Activated CD8-positive, alpha-beta memory T cell treated with anti-CD3 and anti-CD28 coated beads, Interleukin-2, amount 10 ng/mL, durations not matched to agents 7 days and 5 days (primary cell): ENCODE results near the gene GOLGA8A. TPM values are rescaled to one million over a fixed set of nuclear protein-coding genes. Genes with fewer than 3 reads are reported as not detected.

Experiments used
- ATAC-seq: fragments of 150-1000 bp; cut with Tn5 transposase; one replicate; pipeline ENCODE4 v1.10.0; 2021; ENCODE audit warnings: moderate library complexity
- CTCF ChIA-PET: fragments of 350-600 bp; sonication (Branson Sonifier 250); formaldehyde crosslinking; loops from one replicate; lab custom pipeline; 2021; ENCODE audit warnings: antibody characterized with exemption; lab: Charles Lee
- DNase-seq: peaks from one replicate; pipeline ENCODE4 v3.0.0-alpha.2; 2020
- H3K27ac Mint-ChIP-seq: one replicate; pipeline ENCODE4 v1.8.0; 2021; ENCODE audit warnings: mild to moderate bottlenecking, mixed read lengths
- H3K27me3 Mint-ChIP-seq: one replicate; pipeline ENCODE4 v1.8.0; 2021; ENCODE audit warnings: mixed read lengths
- H3K36me3 Mint-ChIP-seq: one replicate; pipeline ENCODE4 v1.8.0; 2021; ENCODE audit warnings: mild to moderate bottlenecking, mixed read lengths
- H3K4me1 Mint-ChIP-seq: one replicate; pipeline ENCODE4 v1.8.0; 2021; ENCODE audit warnings: mixed read lengths
- H3K4me3 Mint-ChIP-seq: one replicate; pipeline ENCODE4 v1.8.0; 2021; ENCODE audit warnings: mild to moderate bottlenecking, moderate library complexity, mixed read lengths
- H3K9me3 Mint-ChIP-seq: one replicate; pipeline ENCODE4 v1.8.0; 2022; ENCODE audit warnings: low read depth, mixed read lengths
- total RNA-seq, 2 experiments: library from RNA; stranded (reverse); gene quantifications; one replicate each; pipeline ENCODE4 v1.2.3, GENCODE V29; 2021

GOLGA8A gene, protein sequence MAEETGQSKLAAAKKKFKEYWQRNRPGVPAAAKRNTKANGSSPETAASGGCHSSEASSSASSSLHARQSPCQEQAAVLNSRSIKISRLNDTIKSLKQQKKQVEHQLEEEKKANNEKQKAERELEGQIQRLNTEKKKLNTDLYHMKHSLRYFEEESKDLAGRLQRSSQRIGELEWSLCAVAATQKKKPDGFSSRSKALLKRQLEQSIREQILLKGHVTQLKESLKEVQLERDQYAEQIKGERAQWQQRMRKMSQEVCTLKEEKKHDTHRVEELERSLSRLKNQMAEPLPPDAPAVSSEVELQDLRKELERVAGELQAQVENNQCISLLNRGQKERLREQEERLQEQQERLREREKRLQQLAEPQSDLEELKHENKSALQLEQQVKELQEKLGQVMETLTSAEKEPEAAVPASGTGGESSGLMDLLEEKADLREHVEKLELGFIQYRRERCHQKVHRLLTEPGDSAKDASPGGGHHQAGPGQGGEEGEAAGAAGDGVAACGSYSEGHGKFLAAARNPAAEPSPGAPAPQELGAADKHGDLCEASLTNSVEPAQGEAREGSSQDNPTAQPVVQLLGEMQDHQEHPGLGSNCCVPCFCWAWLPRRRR
- total RNA-seq = 100 to 1,000 TPM; 224 to 256 TPM

DNA sequence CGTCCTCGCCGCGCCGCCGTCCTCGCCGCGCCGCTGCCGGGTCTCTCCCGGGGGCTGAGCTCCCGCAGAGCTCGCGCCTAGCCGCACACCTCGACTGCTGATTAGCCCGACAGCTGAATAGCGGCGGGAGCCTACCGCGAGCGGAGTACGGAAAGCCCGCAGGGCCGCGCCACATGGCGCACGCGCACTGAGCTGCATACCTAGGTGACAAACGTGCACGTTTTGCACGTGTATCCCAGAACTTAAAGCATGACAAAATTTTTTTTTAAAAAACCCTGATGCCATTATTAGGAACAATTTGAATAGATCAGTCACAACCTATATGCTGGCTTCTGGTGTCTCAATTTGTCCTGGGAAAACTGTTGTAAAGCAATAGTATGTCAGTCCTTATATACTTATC lies at the start of gene GOLGA8A:
Gene GOLGA8A, minus strand, starts transcription at position 122 of the 400 bp plus-strand sequence. CDS start 48,117 bp downstream, outside the sequence.
- Mint-ChIP-seq H3K4me1 (peaks cover 26% of the 10 kb centered on the region), H3K27ac (peak within 1 kb of the TSS; percentile 95), H3K36me3 (peaks cover 23% of the 10 kb centered on the region), H3K4me3 (peak within 1 kb of the TSS; percentile 85), H3K27me3 (peaks cover 15% of the 10 kb centered on the region), H3K9me3 (no peaks in the 10 kb centered on the region)
- DNase-seq (peak; percentile 88), ATAC-seq (peak; percentile 75)
- CTCF ChIA-PET = interaction anchor here (0.8 to 1.3 kb wide), 6 partner anchors 13 to 150 kb away, joined by 3 to 8 read pairs (median 4); partner anchors contain the start of genes GOLGA8B and LPCAT4

DNA sequence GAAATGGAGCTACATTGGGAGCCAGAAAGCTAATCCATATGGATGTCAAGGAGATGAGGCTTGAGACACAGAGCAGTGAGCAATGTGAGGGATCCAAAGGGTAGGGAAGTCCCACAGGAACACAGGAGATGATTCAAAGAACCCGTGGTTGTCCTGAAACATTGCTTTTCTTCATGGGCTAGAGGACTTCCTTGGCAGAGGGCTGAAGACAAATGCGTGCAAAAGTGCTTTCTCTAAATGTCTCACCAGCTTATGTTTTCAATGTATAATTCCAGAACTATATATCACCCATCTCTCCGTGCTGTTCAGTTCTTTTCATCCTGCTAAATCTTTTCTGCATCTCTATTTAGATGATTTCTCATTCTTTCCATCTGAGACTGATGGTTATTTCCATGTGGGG lies 46.0 kb upstream of the GOLGA8A start:
- CTCF ChIA-PET = no interaction called here
- Mint-ChIP-seq H3K27me3 (peaks cover 65% of the 10 kb centered on the region), H3K9me3 (no peaks in the 10 kb centered on the region), H3K36me3 (no peaks in the 10 kb centered on the region), H3K4me3 (no peak overlapping the region), H3K4me1 (no peaks in the 10 kb centered on the region), H3K27ac (no peak overlapping the region)
- DNase-seq = no peak
- ATAC-seq = no peak

DNA sequence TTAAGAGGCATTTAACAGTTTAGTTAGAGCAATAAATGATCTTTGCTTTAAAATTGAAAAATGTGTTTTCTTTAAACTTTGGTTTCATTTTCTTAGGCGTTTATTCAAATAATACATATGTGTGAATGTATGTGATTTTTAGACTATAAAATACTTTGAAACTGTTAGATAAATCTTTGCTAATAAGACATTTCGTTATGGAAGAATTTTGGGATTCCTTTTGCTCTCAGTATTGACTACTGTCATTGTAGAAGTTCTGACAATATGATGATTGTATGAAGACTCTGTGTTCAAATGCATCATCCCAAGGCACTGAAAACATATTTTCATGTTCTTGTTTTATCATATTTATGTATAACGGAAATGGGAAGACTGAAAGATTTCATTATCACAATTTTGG lies 43.8 kb upstream of the GOLGA8A start:
- Mint-ChIP-seq H3K27me3 (peaks cover 67% of the 10 kb centered on the region), H3K27ac (no peak overlapping the region), H3K36me3 (no peaks in the 10 kb centered on the region), H3K4me1 (no peaks in the 10 kb centered on the region), H3K9me3 (no peaks in the 10 kb centered on the region), H3K4me3 (no peak overlapping the region)
- ATAC-seq (no peak), DNase-seq (no peak)
- CTCF ChIA-PET = no interaction called here

DNA sequence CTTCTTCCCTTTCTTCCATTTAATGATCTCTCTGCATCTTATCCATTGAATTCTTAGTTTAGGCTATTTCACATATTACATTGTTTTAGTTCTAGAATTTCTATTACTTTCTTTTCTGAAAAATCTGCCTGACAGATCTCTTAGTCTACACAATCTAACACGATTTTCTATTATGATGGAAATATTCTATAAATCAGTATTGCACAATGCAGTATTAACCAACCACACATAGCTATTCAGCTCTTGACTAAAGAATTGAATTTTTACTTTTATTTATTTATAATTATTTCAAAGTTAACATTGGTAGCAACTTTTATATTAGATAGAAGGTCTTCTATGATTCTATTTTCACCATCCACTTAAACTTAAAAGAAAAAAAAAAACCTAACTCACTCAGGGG lies 36.2 kb upstream of the GOLGA8A start:
- Mint-ChIP-seq H3K27me3 (peaks cover 39% of the 10 kb centered on the region), H3K27ac (no peak overlapping the region), H3K36me3 (no peaks in the 10 kb centered on the region), H3K4me1 (peaks cover 11% of the 10 kb centered on the region), H3K9me3 (no peaks in the 10 kb centered on the region), H3K4me3 (no peak overlapping the region)
- no peak for DNase-seq
- ATAC-seq = no peak
- CTCF ChIA-PET = no interaction called here

DNA sequence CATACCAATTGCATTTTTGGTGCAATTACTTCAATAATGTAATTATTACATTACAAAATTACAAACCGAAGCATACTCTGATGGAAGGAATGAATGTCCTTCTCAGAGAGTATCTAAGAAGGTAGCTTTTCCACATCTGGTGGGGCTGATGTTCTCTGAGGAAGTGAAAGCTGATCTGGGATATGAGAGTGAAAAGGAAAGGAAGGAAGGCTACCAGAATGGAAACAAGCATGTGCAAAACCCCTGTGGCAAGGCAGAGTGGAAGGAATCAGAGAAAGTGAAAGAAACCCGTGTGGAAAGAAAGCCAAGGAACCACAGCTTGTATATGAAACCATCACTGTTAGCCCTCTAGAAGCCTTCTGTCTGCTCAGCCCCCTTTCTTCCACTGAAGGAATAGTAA lies 35.3 kb upstream of the GOLGA8A start:
- H3K9me3 Mint-ChIP-seq = no peaks in the 10 kb centered on the region
- CTCF ChIA-PET = no interaction called here
- H3K27ac Mint-ChIP-seq = no peak overlapping the region
- H3K4me1 Mint-ChIP-seq = peaks cover 15% of the 10 kb centered on the region
- ATAC-seq (no peak), DNase-seq (no peak)
- H3K4me3 Mint-ChIP-seq = no peak overlapping the region
- H3K36me3 Mint-ChIP-seq = no peaks in the 10 kb centered on the region
- H3K27me3 Mint-ChIP-seq = peaks cover 32% of the 10 kb centered on the region

DNA sequence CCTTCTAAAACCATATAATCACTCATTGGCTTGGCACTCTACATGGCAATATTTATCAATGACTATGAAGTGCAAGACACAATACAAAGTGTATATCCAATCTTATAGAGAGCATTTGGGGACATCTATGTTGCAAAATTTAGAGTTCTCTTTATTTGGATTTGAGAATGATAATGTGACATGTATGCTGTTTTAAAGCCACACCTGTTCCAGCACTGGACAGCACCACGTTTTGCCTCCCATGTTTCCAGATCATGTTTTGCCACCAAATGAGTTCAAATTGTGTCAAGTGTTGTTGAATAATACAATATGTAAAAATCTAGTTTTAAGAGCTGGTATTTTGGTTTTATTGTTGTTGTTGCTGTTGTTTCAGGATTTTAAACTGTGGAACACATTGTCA lies 33.3 kb upstream of the GOLGA8A start:
- CTCF ChIA-PET = no interaction called here
- Mint-ChIP-seq H3K27ac (no peak overlapping the region), H3K36me3 (no peaks in the 10 kb centered on the region), H3K4me1 (peaks cover 15% of the 10 kb centered on the region), H3K4me3 (no peak overlapping the region), H3K9me3 (no peaks in the 10 kb centered on the region), H3K27me3 (peaks cover 19% of the 10 kb centered on the region)
- DNase-seq (no peak), ATAC-seq (no peak)

DNA sequence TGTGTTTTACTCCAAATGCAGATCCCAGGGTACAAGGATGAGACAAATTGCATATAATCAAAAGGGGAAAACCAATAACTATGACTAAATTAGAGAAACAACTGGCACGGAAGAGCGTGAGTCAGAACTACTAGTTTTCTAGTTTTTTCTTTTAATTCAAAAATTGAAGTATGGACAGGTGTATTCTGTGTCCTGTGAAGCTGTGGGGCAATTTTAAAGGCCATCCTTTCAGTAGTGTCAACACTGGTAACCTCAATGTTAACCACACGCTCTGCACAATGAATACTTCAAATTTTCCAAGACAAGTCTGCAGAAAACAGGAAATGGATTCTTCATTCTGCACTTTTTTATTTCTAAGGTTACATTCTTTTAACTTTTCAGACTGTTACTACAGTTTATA lies 32.5 kb upstream of the GOLGA8A start:
- Mint-ChIP-seq H3K27ac (no peak overlapping the region), H3K4me1 (peaks cover 15% of the 10 kb centered on the region), H3K4me3 (no peak overlapping the region), H3K36me3 (no peaks in the 10 kb centered on the region), H3K27me3 (peaks cover 20% of the 10 kb centered on the region), H3K9me3 (no peaks in the 10 kb centered on the region)
- DNase-seq = no peak
- ATAC-seq = no peak
- CTCF ChIA-PET = no interaction called here

DNA sequence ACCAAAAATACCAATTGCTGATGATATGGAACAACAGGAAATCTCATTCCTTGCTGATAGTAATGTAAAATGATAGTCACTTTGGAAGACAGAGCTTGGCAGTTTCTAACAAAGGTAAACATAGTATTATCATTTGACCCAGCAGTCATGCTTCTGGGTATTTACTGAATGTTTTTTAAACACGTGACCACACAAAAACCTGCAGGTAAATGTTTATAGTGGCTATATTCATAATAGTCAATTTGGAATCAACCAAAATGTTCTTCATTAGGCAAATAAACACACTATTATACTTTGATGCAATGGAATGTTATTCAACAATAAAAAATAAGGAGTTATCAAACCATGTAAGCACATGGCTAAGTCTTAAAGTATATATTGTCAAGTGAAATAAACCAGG lies 24.1 kb upstream of the GOLGA8A start:
- no peak for ATAC-seq
- CTCF ChIA-PET = no interaction called here
- H3K36me3 Mint-ChIP-seq = no peaks in the 10 kb centered on the region

DNA sequence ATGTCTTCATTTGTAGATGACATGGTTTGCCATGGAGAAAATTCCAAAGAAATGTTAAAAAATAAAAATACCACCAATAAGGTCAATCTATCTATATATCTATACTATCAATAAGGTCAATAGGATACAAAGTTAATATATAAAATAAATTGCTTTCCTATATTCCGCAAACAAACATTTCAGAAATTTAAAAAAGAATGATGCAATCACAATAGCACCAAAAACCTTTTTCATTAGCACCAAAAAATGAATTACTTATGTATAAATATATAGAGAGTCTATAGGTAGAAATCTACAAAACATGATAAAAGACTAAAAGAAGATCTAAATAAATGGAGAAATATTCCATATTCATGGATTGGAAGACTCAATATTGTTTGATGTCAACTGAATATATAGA lies 22.8 kb upstream of the GOLGA8A start:
- Mint-ChIP-seq H3K4me3 (no peak overlapping the region), H3K36me3 (no peaks in the 10 kb centered on the region), H3K9me3 (no peaks in the 10 kb centered on the region), H3K4me1 (no peaks in the 10 kb centered on the region), H3K27me3 (peaks cover 52% of the 10 kb centered on the region), H3K27ac (no peak overlapping the region)
- ATAC-seq = no peak
- DNase-seq = no peak
- CTCF ChIA-PET = interaction anchor here (0.6 kb wide), 1 partner anchor 150 kb away, joined by 3 read pairs; no protein-coding TSS in a partner anchor

More for the DNA sequence above, 24.1 kb upstream of the GOLGA8A start:
- no peak for DNase-seq
- H3K4me1 Mint-ChIP-seq = no peaks in the 10 kb centered on the region
- H3K27me3 Mint-ChIP-seq = peaks cover 51% of the 10 kb centered on the region
- no peak overlapping the region for H3K4me3 Mint-ChIP-seq
- no peak overlapping the region for H3K27ac Mint-ChIP-seq
- no peaks in the 10 kb centered on the region for H3K9me3 Mint-ChIP-seq

DNA sequence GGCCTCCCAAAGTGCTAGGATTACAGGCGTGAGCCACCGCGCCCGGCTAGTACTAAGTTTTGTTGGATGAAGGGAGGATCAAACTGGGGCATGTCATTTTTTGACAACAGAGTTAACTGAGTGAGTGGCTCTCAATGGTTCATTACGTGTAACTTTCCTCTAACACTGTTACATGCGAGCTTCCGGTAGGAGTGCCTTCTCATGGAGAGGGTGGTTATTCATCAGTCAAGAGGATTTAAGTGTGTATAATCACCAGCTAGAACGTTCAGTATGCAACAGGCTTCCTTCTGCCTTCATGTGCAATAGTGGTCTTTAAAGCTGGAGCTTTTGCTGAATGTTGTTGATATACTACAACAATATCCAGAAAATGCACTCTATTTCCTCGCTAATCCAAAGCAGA lies 19.1 kb upstream of the GOLGA8A start:
- Mint-ChIP-seq H3K27ac (no peak overlapping the region), H3K36me3 (no peaks in the 10 kb centered on the region), H3K4me1 (no peaks in the 10 kb centered on the region), H3K4me3 (no peak overlapping the region), H3K27me3 (peaks cover 59% of the 10 kb centered on the region), H3K9me3 (no peaks in the 10 kb centered on the region)
- ATAC-seq (no peak), DNase-seq (no peak)
- CTCF ChIA-PET = interaction anchor here (0.9 kb wide), 1 partner anchor 19 kb away, joined by 3 read pairs; the partner anchor contains the start of gene GOLGA8A

DNA sequence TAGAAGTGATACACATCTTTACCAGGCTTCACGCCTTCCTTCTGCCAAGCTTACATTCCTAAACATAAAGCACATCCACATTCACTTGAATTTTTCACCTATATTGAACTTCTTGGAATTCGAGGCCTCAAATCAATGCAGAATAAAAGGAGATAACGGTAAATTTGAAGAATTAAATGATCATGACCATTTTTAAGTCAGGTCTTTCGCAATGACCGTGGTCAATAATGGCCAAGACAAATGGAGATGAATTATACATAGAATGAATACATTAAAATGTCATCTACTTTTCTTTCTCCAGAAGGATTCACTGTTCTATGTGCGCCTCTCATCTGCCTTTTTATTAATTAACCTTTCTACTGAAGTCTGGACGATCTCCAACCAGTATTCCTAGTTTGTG lies 5.3 kb upstream of the GOLGA8A start:
- peaks cover 2% of the 10 kb centered on the region for H3K4me1 Mint-ChIP-seq
- H3K36me3 Mint-ChIP-seq = no peaks in the 10 kb centered on the region
- no peak overlapping the region for H3K27ac Mint-ChIP-seq
- CTCF ChIA-PET = no interaction called here
- DNase-seq = no peak
- no peaks in the 10 kb centered on the region for H3K9me3 Mint-ChIP-seq
- ATAC-seq = no peak
- peaks cover 58% of the 10 kb centered on the region for H3K27me3 Mint-ChIP-seq
- H3K4me3 Mint-ChIP-seq = no peak overlapping the region

DNA sequence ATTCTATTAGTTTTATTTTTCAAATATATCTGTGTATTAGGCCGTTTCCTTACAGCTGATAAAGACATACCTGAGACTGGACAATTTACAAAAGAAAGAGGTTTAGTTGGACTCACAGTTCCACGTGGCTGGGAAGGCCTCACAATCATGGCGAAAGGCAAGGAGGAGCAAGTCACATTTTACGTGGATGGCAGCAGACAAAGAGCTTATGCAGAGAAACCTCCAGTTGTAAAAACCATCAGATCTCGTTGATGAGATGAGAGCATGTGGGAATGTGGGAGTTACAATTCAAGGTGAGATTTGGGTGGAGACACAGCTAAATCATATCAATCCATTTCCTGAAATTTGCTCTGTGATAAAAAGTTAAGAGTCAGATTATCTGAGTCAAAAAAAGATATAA lies 2.3 kb upstream of the GOLGA8A start:
- no peak overlapping the region for H3K27ac Mint-ChIP-seq
- H3K36me3 Mint-ChIP-seq = peaks cover 10% of the 10 kb centered on the region
- H3K9me3 Mint-ChIP-seq = no peaks in the 10 kb centered on the region
- no peak for ATAC-seq
- CTCF ChIA-PET = no interaction called here
- no peak for DNase-seq
- H3K4me1 Mint-ChIP-seq = peaks cover 20% of the 10 kb centered on the region
- no peak overlapping the region for H3K4me3 Mint-ChIP-seq
- H3K27me3 Mint-ChIP-seq = peaks cover 36% of the 10 kb centered on the region

DNA sequence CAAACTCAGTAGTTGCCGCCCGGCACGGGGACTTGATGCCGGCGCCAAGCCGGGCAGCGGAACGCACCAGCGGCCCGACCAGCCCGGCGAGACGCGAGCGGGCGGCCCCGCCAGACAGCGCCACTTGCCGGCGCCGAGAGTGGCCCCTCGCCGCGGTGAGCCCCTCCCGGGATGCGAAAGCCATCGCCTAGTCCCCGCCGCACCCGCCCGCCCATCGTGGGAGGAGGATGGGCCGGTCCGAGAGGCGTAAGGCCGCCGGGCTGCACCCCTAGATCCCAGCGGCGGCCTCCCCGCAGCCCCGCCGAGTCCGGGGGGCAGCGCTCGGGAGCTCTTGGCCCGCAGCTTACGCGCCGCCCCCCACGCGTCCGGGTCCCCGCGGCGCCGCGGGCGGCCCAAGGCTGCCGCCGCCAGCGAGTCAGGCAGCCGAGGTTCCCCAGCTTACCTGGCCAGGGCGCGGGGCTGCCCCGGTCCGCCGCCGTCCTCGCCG lies 609 bp downstream of the GOLGA8A start:
- DNase-seq (peak; percentile 73), ATAC-seq (peak; percentile 73)
- Mint-ChIP-seq H3K4me3 (peak overlapping the region; percentile 84), H3K27me3 (peaks cover 13% of the 10 kb centered on the region), H3K9me3 (no peaks in the 10 kb centered on the region), H3K27ac (peak overlapping the region; percentile 77), H3K4me1 (peaks cover 28% of the 10 kb centered on the region), H3K36me3 (peaks cover 30% of the 10 kb centered on the region)
- CTCF ChIA-PET = interaction anchor here (0.8 to 1.3 kb wide), 6 partner anchors 13 to 151 kb away, joined by 3 to 8 read pairs (median 4); partner anchors contain the start of genes GOLGA8B and LPCAT4
